HG03442 (cell line): ENCODE results near the gene TSPEAR.
"Not testable (repeated sequence)": the region's sequence is repeated elsewhere in the genome, so short reads cannot be mapped to it uniquely, and the experiment has no call there.

ENCODE experiments used
- ATAC-seq: cut with Tn5 transposase; IDR thresholded peaks from one replicate; pipeline ENCODE4 v1.9.1; 2021; ENCODE audit warnings: mild to moderate bottlenecking, moderate library complexity; ENCODE audit not compliant: unreplicated experiment

Gene TSPEAR

GRCh38 chr21:44593598-44594405 is 117.6 kb downstream of the TSPEAR start:
- no peak for ATAC-seq

DNA sequence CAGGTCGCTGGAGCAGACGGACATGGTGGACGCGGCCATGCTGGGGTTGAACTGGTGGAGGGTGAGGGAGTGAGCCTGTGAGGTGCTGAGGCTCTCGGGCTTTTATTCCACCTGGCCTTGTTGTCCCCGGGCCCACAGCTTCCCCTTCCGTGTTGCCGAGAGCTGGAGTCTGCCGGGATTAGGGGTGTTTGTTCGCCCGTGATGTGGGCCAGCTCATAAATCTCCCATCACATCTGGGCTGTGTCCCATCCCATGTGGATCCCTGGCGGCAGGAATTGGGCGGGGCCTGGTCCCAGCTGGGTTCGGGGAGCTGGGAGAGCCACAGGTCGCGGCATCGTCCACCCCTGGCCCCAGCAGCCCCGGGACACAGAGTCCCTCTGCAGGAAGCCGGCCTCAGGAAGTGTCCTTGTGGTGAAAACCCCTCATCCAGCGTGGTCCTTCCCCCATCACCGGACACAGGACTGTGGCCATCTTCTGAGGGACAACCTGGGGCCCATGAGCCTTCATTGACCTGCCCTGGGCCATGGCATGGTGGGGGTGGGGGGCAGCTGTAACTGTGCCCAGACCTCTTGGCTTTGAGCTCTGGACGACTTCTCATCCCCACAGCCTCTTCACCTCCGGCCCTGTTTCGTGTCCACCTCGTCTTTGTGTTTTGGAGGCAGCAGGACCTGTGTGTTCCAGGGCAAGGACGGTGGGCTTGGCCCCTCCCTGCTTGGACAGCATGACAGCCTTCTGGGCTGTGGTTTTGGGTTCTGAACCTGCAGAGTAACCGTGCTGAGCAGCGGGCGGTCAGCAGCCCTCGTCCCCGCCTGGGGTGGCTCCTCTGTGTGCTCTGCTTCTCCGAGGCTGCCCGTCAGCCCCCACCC is 118.7 kb downstream of the TSPEAR start, which contains the start of gene KRTAP10-6:
KRTAP10-6 (minus strand) TSS at position 60 of the 866 bp plus-strand sequence; CDS start at position 39, 21 bp downstream.
- no peak for ATAC-seq

DNA sequence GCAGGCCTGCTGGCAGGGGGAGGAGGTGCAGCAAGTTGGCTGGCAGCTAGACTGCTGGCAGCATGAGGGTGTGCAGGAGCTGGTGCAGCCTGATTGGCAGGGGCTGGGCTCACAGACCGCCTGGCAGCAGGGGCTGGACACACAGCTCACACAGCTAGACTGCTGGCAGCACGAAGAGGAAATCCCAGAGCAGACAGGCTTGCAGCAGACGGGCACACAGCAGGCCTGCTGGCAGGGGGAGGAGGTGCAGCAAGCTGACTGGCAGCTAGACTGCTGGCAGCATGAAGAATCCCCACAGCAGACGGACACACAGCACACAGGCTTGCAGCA is 119.6 kb downstream of the TSPEAR start:
- ATAC-seq: not testable (repeated sequence)

- not testable (repeated sequence) for ATAC-seq
These were observed 120.2 kb downstream of the TSPEAR start for GRCh38 chr21:44590897-44591800.

GRCh38 chr21:44590311-44590721 is 121.1 kb downstream of the TSPEAR start:
- ATAC-seq: no peak

DNA sequence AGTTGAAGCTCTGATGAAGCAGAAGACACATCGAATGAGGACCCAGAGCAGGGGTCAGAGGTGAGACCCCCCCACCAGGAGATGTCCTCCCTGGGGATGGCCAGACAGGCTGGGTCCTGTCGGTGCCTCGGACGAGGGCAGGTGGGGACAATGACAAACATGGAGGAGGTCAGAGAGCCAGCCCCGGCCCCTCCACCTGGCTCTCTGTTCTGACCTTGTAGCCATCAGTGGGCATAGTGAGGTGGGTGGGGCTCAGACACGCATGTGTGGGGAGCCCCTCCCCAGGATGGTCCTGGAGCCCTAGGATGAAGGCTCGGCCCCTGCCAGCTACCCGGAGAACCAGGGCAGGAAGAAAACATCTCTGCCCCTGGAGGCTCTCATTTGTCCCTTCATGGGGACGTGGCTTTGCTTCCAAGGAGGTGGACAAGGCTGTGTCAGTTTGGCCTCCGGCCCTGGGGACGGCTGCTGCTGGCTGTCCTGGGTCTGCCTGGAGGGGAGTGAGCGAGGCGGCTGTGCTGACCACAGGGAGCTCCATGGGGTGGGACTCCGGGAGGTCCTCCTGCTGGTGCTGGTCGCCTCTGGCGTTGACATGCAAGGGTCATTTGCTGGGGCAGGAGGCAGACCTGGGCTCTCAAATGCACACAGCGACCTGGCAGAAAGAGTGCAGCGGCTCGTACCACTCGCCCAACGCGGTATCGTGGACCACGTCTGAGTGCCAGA is 121.6 kb downstream of the TSPEAR start:
- ATAC-seq: no peak

DNA sequence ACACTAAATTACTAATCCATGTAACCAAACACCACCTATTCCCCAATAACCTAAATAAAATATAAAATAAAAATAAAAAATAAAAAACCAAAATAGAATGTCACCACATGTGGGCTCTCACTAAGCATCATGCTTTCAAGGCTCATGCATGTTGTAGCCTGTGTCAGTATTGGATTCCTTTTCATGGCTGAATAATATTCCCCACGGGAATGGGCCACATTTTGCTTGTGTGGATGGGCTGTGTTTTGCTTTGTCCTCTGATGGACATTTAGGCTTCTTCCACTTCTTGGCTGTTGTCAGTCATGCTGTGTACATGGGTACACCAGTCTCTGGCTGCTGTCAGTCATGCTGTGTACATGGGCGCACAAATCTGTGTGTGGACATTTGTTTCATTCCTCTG is 122.3 kb downstream of the TSPEAR start:
- ATAC-seq: no peak

GRCh38 chr21:44585892-44586291 is 125.5 kb downstream of the TSPEAR start:
- no peak for ATAC-seq

DNA sequence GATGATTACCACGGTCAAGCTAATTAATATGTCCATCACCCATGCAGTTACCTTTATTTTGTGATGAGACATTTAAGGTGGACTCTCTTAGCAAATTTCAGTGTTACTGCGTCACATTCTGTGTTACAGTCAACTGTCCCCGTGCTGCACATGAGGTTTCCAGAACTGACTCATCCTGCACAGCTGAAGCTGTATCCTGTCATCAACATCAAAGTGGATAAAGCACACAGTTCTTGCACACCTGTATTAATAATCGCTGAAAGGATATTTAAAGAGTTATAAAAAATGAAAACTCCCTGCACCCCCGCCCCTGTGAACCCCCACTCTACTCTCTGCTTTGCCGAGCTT is 127.6 kb downstream of the TSPEAR start:
- no peak for ATAC-seq

DNA sequence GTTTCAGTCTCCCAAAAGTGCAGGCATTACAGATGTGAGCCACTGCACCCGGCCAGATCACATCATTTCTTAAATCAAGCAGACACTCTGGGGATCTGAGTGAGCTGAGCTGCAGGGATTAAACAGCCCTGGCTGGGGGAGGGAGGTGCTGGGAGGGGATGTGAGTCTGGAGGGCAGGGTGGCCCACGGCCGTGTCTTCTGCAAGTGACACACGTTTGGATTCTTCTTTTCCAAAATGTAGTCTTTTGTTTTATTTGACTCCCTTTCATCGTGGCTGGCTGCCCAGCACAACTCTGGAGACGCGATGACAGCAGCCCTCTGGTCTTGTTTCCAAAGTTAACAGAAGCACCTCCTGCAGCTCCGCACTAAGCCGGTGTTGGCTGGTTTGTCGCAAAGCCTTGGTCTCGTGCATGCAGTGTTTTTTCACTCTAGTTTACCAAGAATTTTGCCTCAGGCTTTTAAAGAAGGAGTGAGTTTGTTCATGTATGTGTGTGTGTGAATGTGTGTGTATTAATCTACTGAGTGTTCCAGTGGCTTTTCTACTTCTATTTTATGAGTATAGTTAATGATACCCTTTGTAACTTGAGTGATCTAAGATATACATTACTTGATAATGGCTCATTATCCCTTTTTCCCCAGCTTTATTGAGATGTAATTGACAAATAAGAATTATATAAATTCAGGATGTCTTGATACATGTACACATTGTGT is 128.1 kb downstream of the TSPEAR start:
- no peak for ATAC-seq

- ATAC-seq: no peak
These were observed 129.3 kb downstream of the TSPEAR start for GRCh38 chr21:44582055-44582454.

GRCh38 chr21:44581158-44581557 is 130.2 kb downstream of the TSPEAR start:
- no peak for ATAC-seq

DNA sequence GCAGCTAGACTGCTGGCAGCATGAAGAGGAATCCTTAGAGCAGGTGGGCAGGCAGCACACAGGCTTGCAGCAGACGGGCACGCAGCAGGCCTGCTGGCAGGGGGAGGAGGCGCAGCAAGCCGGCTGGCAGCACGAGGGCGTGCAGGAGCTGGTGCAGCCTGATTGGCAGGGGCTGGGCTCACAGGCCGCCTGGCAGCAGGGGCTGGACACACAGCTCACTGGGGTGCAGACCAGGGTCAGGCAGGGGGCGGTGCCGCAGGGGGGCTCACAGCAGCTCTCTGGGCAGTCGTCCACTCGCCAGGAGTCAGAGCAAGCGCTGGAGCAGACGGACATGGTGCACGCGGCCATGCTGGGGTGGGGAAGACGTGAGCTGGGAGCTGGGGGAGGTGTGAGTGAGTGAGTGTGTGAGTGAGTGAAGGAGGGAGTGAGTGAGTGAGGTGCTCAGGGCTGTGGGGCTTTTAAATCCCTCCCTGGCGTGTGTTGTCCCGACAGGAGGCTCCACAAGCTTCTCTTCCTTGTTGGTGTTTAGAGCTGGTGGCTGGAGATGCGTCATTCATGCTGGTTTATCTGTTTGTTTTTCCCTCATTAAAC is 131.0 kb downstream of the TSPEAR start, which contains the start of gene KRTAP10-5:
KRTAP10-5 (minus strand) TSS at position 374 of the 591 bp plus-strand sequence; CDS start at position 348, 26 bp downstream.
- ATAC-seq: not testable (repeated sequence)

GRCh38 chr21:44579833-44580144 is 131.6 kb downstream of the TSPEAR start:
- no peak for ATAC-seq

DNA sequence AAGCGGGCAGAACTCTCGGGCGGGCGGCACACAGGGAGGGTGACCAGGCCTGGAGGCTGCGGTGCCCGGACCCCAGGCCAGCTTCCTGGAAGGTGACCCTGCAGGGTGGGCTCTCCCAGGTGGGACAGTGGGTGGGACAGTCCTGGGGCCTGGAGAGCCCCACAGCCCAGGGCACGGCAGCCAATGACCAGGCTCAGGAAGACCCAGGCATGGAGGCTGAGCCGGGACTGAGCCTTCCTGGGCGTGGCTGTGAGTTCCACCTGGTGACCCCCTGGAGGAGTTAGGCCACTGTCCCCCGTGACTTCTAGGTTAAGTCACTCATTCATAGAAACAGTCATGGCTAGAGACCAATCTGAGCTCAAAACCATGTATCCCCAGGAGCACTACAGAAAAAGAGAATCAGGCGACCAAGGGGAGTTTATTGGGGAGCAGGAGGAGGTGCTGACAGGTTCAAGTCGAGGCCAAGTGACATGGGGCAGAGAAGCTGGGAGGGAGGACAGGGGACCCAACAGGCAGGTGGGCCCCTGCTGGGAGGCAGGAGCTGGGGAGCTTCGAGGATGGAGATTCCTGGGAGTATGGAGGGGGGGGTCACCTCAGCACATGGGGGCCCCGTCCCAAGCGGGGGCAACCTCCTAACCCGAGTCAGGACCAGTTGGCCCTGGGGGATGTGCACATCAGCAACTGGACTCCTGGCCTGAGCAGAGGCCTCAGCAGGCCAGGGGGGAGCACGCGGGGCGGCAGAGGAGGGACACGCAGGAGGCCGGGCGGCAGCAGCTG is 132.1 kb downstream of the TSPEAR start:
- ATAC-seq: no peak

DNA sequence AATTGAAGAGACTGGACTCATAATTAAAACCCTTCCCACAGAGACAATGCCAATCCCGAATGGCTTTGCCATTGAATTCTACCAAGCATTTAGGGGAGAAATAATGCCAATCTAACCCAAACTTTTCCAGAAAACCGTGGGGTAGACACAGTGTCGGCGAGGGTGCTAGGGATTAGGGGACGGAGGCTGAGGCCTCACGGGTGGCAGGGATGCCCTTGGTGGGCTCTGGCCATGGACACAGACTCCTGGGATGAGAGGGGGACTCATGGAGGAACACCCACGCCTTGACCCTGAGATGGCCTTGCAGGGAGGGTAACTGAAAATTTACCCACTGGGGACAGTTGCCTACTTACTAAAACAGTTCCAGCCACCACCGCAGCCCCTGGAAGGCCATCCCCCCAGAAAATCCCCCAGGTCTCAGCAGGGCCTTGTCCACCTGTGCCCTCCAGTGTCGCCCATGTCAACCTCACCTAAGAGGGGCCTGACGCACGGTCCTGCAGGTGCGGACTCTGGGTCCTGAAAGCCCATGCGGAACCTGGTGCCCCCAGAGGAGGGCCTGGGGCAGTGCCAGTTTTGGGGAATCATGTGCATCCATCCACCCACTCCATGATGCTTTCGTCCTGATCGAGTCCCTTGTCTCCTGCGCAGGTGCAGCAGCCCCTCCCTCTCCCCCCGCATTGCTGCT is 132.9 kb downstream of the TSPEAR start:
- no peak for ATAC-seq

GRCh38 chr21:44576025-44576420 is 135.3 kb downstream of the TSPEAR start:
- no peak for ATAC-seq
